IPS DF 6.9 (cell line): ENCODE measurements around the gene CHRNB1.
"Not testable (repeated sequence)": the region's sequence is repeated elsewhere in the genome, so short reads cannot be mapped to it uniquely, and the experiment has no call there.

ENCODE experiments used
- DNase-seq: peaks from one replicate; pipeline ENCODE4 v3.0.0-alpha.2; 2013; ENCODE audit warnings: low read depth, low spot score
- H3K27ac ChIP-seq: one replicate; pipeline ENCODE4 v1.5.1; 2013; ENCODE audit warnings: low read length, control low read depth
- H3K27me3 ChIP-seq: 2 replicates; pipeline ENCODE4 v1.6.1; 2013; ENCODE audit warnings: mild to moderate bottlenecking, low read length; ENCODE audit not compliant: control insufficient read depth, insufficient read depth
- H3K36me3 ChIP-seq: 2 replicates; pipeline ENCODE4 v1.6.1; 2013; ENCODE audit warnings: low read length; ENCODE audit not compliant: control insufficient read depth, insufficient read depth
- H3K4me1 ChIP-seq: 2 replicates; pipeline ENCODE4 v1.6.1; 2013; ENCODE audit warnings: low read length; ENCODE audit not compliant: control insufficient read depth, insufficient read depth
- H3K4me3 ChIP-seq: 2 replicates; pipeline ENCODE4 v1.5.1; 2013; ENCODE audit warnings: mild to moderate bottlenecking, low read length
- H3K9me3 ChIP-seq: 2 replicates; pipeline ENCODE4 v1.6.1; 2013; ENCODE audit warnings: low read length, inconsistent platforms; ENCODE audit not compliant: control insufficient read depth, insufficient read depth
- WGBS: extraction: QIAGEN DNeasy Blood & Tissue Kit; methylation state at CpG from one replicate; pipeline ENCODE4 v1.1.7; 2013; ENCODE audit warnings: mixed read lengths, missing lambda C conversion rate; ENCODE audit not compliant: insufficient read length, insufficient coverage; 5-methylcytosine and 5-hydroxymethylcytosine counted together

Gene CHRNB1

GRCh38 chr17:7477392-7478275, 32.8 kb downstream of the CHRNB1 start:
- Histone ChIP-seq H3K36me3 (no peaks in the 10 kb centered on the region), H3K27ac (no peak overlapping the region), H3K4me3 (no peak overlapping the region), H3K27me3 (no peaks in the 10 kb centered on the region), H3K9me3 (no peaks in the 10 kb centered on the region), H3K4me1 (peaks cover 2% of the 10 kb centered on the region)
- DNase-seq = no peak
- WGBS = no CpG with 5 or more reads among the region's 26 CpGs

- Histone ChIP-seq H3K4me3 (peak overlapping the region; percentile 82; the same call in 1 of the 2 replicates), H3K27me3 (no peaks in the 10 kb centered on the region), H3K36me3 (no peaks in the 10 kb centered on the region), H3K9me3 (no peaks in the 10 kb centered on the region), H3K4me1 (peaks cover 2% of the 10 kb centered on the region), H3K27ac (no peak overlapping the region)
- no peak for DNase-seq
- WGBS = no CpG with 5 or more reads among the region's 40 CpGs
These were observed 33.7 kb downstream of the CHRNB1 start for GRCh38 chr17:7478276-7479212.

- Histone ChIP-seq H3K4me1 (peaks cover 2% of the 10 kb centered on the region), H3K9me3 (no peaks in the 10 kb centered on the region), H3K4me3 (peak within 1 kb of the TSS; percentile 82), H3K27me3 (no peaks in the 10 kb centered on the region), H3K27ac (no peak within 1 kb of the TSS), H3K36me3 (no peaks in the 10 kb centered on the region)
- DNase-seq = no peak
- WGBS = no CpG with 5 or more reads among the region's 92 CpGs
These were observed 34.6 kb downstream of the CHRNB1 start, which contains the start of gene ZBTB4 for GRCh38 chr17:7479213-7480088. Gene ZBTB4, minus strand, starts transcription at chr17:7479631. Its CDS starts 12,830 bp downstream, at chr17:7466801.

- no peak for DNase-seq
- peaks cover 2% of the 10 kb centered on the region for H3K4me1 ChIP-seq
- no peaks in the 10 kb centered on the region for H3K27me3 ChIP-seq
- H3K9me3 ChIP-seq = no peaks in the 10 kb centered on the region
- H3K36me3 ChIP-seq = no peaks in the 10 kb centered on the region
- H3K27ac ChIP-seq = no peak overlapping the region
- peak overlapping the region; percentile 82; the same call in 1 of the 2 replicates for H3K4me3 ChIP-seq
- no CpG with 5 or more reads among the region's 8 CpGs for WGBS
These were observed 35.2 kb downstream of the CHRNB1 start for GRCh38 chr17:7480089-7480384.

GRCh38 chr17:7481275-7481674, 36.4 kb downstream of the CHRNB1 start, which contains the start of gene SLC35G6:
Gene SLC35G6, plus strand, starts transcription at chr17:7481446. Its CDS starts 71 bp downstream, at chr17:7481517.
- H3K4me3 ChIP-seq, H3K4me1 ChIP-seq, H3K27me3 ChIP-seq, DNase-seq, H3K27ac ChIP-seq, H3K36me3 ChIP-seq, H3K9me3 ChIP-seq: not testable (repeated sequence)
- no CpG with 5 or more reads among the region's 4 CpGs for WGBS

- DNase-seq, H3K27ac ChIP-seq, H3K4me1 ChIP-seq, H3K36me3 ChIP-seq, H3K9me3 ChIP-seq, H3K4me3 ChIP-seq, H3K27me3 ChIP-seq: not testable (repeated sequence)
- no CpG with 5 or more reads among the region's 31 CpGs for WGBS
These were observed 37.2 kb downstream of the CHRNB1 start for GRCh38 chr17:7481842-7482741.

GRCh38 chr17:7482742-7483088, 37.9 kb downstream of the CHRNB1 start:
- DNase-seq, H3K27me3 ChIP-seq, H3K36me3 ChIP-seq, H3K27ac ChIP-seq, H3K9me3 ChIP-seq, H3K4me3 ChIP-seq, H3K4me1 ChIP-seq: not testable (repeated sequence)
- WGBS = no CpG with 5 or more reads among the region's 6 CpGs

GRCh38 chr17:7483255-7484066, 38.6 kb downstream of the CHRNB1 start:
- H3K27ac ChIP-seq = no peak overlapping the region
- H3K36me3 ChIP-seq = no peaks in the 10 kb centered on the region
- peak; percentile 55 for DNase-seq
- whole genome bisulfite sequencing = no CpG with 5 or more reads among the region's 38 CpGs
- H3K4me3 ChIP-seq = peak overlapping the region; percentile 37; the same call in 1 of the 2 replicates
- H3K9me3 ChIP-seq = no peaks in the 10 kb centered on the region
- no peaks in the 10 kb centered on the region for H3K27me3 ChIP-seq
- H3K4me1 ChIP-seq = 0 out of 2 replicates have a peak, but pooled peaks cover 3% of the 10 kb centered on the region
